SHP77 treated with DMSO at 0.1 percent for 48 hours (cell line): ENCODE results near the gene PEX10.

Experiments
- DNase-seq: peaks from one replicate; lab custom pipeline; 2025; lab: John Stamatoyannopoulos, UW

The PEX10 gene

GRCh38 chr1:2422523-2422922 is 10.2 kb upstream of the PEX10 start:
- no peak for DNase-seq

GRCh38 chr1:2419416-2419815 is 7.1 kb upstream of the PEX10 start:
- no peak for DNase-seq

DNA sequence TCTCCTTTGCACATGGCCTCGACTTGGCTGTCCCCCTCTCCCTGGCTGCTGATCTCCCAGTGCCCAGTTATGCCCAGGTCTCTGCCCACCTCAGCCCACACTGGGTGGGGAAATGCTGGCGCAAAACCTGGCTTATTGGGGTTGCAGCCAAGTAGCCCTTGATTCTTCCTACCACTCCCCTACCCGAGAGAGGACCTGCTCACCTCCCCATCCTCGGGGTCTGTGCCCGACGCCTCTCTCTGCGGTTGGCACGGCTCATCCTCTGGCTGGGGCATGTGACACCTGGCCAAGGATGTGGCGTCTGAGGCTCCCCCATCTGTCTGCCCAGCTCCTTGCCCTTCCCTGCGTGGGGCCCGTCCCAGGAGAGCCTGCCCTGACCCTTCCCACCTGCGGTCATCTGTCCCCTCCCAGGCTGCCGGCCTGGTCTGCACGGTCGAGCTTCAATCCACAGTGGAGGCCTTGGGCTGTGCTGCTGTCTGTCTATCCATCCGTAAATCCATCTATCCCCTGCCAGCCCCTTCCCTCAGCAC is 6.5 kb upstream of the PEX10 start:
- DNase-seq = no peak

- DNase-seq = no peak
Observed at GRCh38 chr1:2417833-2418225, 5.5 kb upstream of the PEX10 start.

GRCh38 chr1:2417083-2417832 is 4.9 kb upstream of the PEX10 start:
- DNase-seq = no peak

- DNase-seq = no peak
Observed at GRCh38 chr1:2416403-2416802, 4.0 kb upstream of the PEX10 start.

GRCh38 chr1:2415801-2416208 is 3.4 kb upstream of the PEX10 start:
- peak; percentile 16 for DNase-seq

DNA sequence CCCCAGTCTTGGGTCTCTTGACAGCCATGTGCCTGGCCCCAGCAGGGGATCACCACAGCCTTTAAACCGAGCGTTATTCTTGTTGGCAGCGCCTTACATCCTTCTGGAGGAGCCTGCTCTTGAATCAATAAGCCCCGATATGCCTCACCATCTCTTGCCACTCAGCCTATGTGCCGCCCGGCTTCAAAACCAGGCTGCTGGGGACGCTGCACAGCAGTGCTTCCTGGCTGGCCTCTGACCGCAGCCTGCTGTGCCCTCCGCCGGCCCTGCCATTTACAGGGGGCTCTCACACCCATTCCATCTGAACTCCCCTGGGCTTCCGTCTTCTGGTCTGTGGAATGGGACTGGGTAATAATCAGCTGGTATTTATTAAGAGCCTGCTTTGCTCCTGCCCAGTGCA is 3.0 kb upstream of the PEX10 start:
- DNase-seq = no peak

GRCh38 chr1:2414297-2414958 is 2.1 kb upstream of the PEX10 start:
- peak; percentile 4 for DNase-seq

- peak; percentile 2 for DNase-seq
Observed at GRCh38 chr1:2413495-2414296, 1.3 kb upstream of the PEX10 start.

DNA sequence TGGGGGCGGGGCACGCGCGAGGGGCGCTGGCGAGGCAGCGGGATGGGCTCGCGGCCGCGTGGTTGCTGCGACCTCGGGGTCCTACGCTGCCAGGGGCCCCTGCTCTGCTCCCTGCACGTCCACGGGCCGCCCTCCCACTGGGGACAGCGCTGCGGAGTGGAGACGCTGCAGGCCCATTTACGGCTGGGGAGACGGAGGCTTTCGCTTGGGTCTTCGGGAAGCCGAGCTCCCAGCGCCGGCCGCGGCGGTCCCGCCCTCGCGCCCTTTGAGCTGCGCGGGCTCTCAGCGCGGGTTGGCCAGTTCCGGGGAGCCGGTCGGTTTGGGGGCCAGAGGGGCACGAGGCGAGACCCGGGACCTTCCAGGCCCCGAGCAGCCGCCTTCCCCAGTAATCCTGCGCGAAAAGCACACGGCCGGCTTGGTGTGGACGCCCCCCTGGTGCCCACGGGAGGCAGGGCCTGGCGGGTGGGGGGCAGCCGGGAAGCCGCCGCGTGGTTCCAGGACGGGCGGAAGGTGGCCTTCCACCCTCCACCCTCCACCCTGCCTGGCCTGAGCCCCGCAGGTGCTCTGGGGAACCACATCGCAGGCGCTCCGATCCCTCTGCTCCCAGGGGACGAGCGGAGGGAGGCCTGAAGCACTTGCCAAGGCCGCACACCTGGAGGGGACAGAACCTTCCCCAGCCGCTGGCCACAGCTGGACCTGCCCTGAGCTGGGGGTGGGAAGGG is 570 bp upstream of the PEX10 start:
- DNase-seq = no peak

DNA sequence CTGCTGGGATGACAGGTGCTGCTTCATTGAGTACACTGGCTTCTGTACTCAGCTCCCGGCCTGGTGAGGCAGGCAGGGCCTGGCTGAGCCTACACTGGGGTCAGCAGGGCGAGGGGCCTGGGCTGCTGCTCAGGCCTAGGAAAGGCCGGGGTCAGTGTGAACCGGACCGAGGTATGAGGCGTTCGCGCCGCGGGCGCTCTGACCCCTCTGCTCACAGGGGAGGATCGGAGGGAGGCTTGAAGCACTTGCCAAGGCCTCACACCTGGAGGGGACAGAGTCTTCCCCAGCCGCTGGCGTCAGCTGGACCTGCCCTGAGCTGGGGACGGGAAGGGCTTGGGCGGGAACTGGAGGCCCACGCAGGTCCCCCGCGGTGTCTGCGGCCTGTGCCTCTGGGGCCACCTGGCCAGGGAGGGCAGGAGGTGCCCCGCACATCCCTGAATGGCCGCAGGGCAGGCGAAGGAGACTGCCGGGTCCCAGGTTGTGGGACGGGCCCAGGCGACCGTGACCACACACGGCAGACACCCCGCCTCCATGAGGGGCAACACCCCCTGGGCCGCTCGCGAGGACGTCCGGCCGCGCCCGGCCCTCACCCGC is 466 bp downstream of the PEX10 start:
- DNase-seq = no peak

DNA sequence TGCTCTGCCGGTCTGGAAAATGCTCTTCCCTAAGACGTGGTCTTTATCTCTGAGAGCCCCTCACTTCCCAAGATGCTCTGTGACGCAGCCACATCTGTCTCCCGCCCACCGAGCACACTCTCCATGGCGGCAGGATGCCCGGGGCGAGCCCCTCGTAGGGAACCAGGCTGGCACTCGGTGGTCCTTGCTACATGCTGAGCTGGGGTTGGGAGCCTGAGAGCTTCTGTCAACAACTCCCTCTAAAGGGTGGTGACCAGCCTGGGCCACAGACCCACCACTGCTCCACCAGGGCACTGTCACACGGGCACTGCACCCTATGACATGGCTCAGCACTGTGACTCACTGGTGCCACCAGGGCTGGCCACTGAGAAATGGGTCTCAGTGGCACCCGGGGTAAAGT is 2.6 kb downstream of the PEX10 start:
- no peak for DNase-seq

DNA sequence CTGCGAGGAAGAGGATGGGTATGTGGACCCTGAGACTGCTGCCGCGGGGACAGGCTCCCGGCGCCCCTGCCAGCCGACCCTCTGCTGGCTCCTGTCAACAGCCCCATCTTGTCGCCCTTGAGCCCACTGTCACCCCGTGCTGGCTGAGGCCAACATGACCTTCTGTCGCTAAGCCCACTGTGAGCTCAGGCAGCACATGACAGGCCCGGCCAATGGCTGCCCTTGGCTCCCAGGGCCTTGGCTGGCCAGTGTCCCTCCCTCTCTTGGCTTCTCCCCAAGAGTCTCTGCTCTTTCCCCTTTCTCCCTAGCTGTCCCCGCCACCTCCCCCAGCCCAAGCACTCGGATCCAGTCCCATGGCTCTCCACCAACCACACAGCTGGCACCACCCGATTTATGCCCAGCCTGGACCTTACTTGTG is 3.5 kb downstream of the PEX10 start:
- DNase-seq = no peak

- DNase-seq = no peak
Observed at GRCh38 chr1:2408456-2408855, 3.9 kb downstream of the PEX10 start.

DNA sequence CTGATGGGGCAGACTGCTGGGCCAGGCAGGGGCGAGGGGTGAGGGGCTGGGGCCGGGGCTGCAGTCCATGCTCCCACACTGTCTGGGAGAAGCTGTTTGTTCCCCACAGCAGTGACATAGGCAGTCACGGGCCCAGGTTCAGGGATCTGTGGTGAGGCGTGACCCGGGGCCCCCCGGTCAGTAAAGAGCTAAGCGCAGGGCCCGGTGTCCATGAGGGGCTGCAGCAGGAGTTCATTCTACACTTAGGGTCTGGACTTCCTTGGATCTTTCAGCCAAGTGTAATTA is 4.4 kb downstream of the PEX10 start:
- no peak for DNase-seq

- no peak for DNase-seq
Observed at GRCh38 chr1:2407166-2407990, 5.0 kb downstream of the PEX10 start.

DNA sequence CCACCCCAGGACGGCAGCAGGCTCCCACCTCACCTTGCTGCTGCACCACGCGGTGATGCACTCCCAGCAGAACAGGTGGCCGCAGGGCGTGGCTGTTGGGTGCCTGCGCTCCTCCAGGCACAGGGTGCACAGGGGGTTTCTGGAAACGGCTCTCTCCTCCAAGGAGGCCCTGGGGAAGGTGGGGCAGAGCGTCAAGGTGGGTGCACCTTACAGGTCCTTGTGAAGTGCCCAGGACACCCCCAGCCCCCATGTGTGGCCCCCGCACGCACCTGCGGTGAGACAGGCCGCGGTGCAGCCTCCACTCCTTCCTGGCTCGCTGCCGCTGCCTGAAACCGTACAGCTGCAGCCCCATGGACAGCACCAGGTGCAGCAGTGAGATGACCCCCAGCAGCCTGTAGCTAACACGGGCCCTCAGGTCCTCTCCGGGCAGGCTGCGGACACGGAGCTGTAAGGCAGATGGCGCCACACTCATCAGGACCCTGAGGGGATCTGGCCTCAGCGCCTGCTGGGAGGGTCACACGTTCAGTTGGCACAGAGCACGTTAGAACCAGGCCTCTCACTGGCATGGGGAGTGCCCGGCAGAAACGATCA is 5.8 kb downstream of the PEX10 start:
- peak; percentile 16 for DNase-seq

GRCh38 chr1:2405588-2406295 is 6.6 kb downstream of the PEX10 start:
- no peak for DNase-seq
